Astrocyte (in vitro differentiated cells and primary cell): ENCODE measurements around the gene LRRC75A. TPM values are rescaled to one million over a fixed set of nuclear protein-coding genes. Genes with fewer than 3 reads are reported as not detected.
"Not testable (repeated sequence)": the region's sequence is repeated elsewhere in the genome, so short reads cannot be mapped to it uniquely, and the experiment has no call there.

ENCODE experiments used
- DNase-seq: peaks from one replicate; pipeline ENCODE4 v3.0.0-alpha.2; 2010; ENCODE audit warnings: low read depth
- FAIRE-seq: peaks from 2 replicates; lab custom pipeline; 2011; peaks lifted over from hg19 to GRCh38; lab: Jason Lieb, UNC
- H2AFZ ChIP-seq: 2 replicates; pipeline ENCODE4 v1.6.0; 2012; ENCODE audit warnings: low read depth, low read length, inconsistent platforms
- H3K27ac ChIP-seq: 2 replicates; pipeline ENCODE4 v1.5.1; 2011; ENCODE audit warnings: low read depth, low read length, inconsistent platforms
- H3K27me3 ChIP-seq: 2 replicates; pipeline ENCODE4 v1.6.0; 2011; ENCODE audit warnings: low read length, inconsistent platforms; ENCODE audit not compliant: insufficient read depth
- H3K36me3 ChIP-seq: 2 replicates; pipeline ENCODE4 v1.5.1; 2011; ENCODE audit warnings: low read length, inconsistent platforms; ENCODE audit not compliant: insufficient read depth
- H3K4me1 ChIP-seq: 2 replicates; pipeline ENCODE4 v1.5.1; 2011; ENCODE audit warnings: low read length, inconsistent platforms; ENCODE audit not compliant: insufficient read depth
- H3K4me2 ChIP-seq: 2 replicates; pipeline ENCODE4 v1.6.0; 2012; ENCODE audit warnings: low read length, inconsistent platforms
- H3K4me3 ChIP-seq: 2 replicates; pipeline ENCODE4 v1.5.1; 2011; ENCODE audit warnings: low read depth, mild to moderate bottlenecking, low read length, inconsistent platforms; ENCODE audit not compliant: insufficient read depth
- H3K79me2 ChIP-seq: 2 replicates; pipeline ENCODE4 v1.6.0; 2012; ENCODE audit warnings: mild to moderate bottlenecking, low read length, inconsistent platforms; ENCODE audit not compliant: insufficient read depth
- H3K9ac ChIP-seq: 2 replicates; pipeline ENCODE4 v1.6.0; 2012; ENCODE audit warnings: mild to moderate bottlenecking, low read length, inconsistent platforms
- H3K9me3 ChIP-seq: 2 replicates; pipeline ENCODE4 v1.5.1; 2012; ENCODE audit warnings: low read depth, mild to moderate bottlenecking, low read length, inconsistent platforms; ENCODE audit not compliant: insufficient read depth
- H4K20me1 ChIP-seq: 2 replicates; pipeline ENCODE4 v1.6.0; 2012; ENCODE audit warnings: low read length, inconsistent platforms; ENCODE audit not compliant: insufficient read depth
- H3K27ac Mint-ChIP-seq: one replicate; pipeline ENCODE4 v1.8.0; 2021; ENCODE audit warnings: mild to moderate bottlenecking, mixed read lengths; ENCODE audit not compliant: unreplicated experiment
- H3K27me3 Mint-ChIP-seq: one replicate; pipeline ENCODE4 v1.8.0; 2021; ENCODE audit warnings: low read depth, mixed read lengths; ENCODE audit not compliant: unreplicated experiment
- H3K36me3 Mint-ChIP-seq: one replicate; pipeline ENCODE4 v1.8.0; 2021; ENCODE audit warnings: low read depth, mixed read lengths; ENCODE audit not compliant: unreplicated experiment
- H3K4me1 Mint-ChIP-seq: one replicate; pipeline ENCODE4 v1.8.0; 2021; ENCODE audit warnings: low read depth, mixed read lengths; ENCODE audit not compliant: unreplicated experiment
- H3K4me3 Mint-ChIP-seq: one replicate; pipeline ENCODE4 v1.8.0; 2021; ENCODE audit warnings: mild to moderate bottlenecking, moderate library complexity, mixed read lengths; ENCODE audit not compliant: unreplicated experiment
- H3K9me3 Mint-ChIP-seq: one replicate; pipeline ENCODE4 v1.8.0; 2021; ENCODE audit warnings: mild to moderate bottlenecking, mixed read lengths; ENCODE audit not compliant: unreplicated experiment
- EZH2 ChIP-seq: IDR thresholded peaks from 2 replicates; pipeline ENCODE4 v1.6.1; 2012; ENCODE audit warnings: mild to moderate bottlenecking, low read length, inconsistent platforms; ENCODE audit not compliant: insufficient read depth
- total RNA-seq: library from RNA; stranded (reverse); gene quantifications from 2 replicates; pipeline ENCODE4 v1.2.1, GENCODE V29; 2021
- TF ChIP-seq, protein P1 (sequence below): IDR thresholded peaks from 2 replicates; pipeline ENCODE4 v1.5.1; 2011; ENCODE audit warnings: low read depth, mild to moderate bottlenecking, inconsistent platforms, low read length, moderate library complexity; ENCODE audit not compliant: insufficient read depth

Gene LRRC75A
- total RNA-seq, 1 donor from 2014 or later: 0.36 TPM

DNA sequence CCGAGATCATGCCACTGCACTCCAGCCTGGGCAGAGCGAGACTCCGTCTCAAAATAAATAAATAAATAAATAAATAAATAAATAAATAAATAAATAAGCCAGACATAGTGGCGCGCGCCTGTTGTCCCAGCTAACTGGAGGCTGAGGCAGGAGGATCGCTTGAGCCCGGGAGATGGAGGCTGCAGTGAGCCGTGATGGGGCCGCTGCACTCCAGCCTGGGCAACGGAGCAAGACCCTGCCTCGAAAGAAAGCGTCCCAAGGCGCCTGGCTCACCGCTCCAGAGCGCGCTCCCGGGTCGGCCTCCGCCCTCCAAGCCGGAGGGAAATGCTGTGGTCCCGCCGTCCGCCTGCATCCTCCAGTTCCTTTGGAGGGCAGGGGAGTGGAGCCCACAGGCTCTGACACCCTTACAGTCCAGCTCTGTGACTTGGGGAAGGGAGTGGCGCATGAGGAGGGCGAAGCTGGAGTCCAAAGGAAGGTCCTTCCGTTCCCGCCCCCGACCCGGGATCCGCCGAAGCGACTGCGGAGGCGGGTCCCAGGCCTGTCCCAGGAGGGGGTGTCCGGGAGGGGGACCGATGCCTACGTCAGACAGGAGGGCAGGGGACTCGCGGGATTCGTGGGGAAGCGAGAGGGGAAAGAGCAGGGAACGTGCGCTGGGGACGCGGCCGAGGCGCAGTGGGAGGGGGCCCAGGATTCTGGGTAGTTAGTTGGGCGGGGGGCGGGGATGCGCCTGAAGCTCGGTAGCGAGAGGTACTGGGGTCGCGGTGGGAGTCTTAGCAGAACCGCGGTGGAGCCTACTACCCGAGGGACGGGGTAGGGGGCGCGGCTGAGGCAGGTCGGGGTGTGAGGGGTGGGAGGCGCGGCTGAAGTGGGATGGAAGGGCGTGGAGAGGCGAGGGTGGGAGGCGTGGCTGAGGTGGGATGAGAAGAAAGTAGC lies 85.0 kb downstream of the LRRC75A start:
- Histone ChIP-seq H3K79me2 (no peaks in the 10 kb centered on the region), H3K9ac (peak overlapping the region; percentile 75), H3K27ac (no peak overlapping the region), H4K20me1 (no peaks in the 10 kb centered on the region), H3K27me3 (no peaks in the 10 kb centered on the region), H3K36me3 (no peaks in the 10 kb centered on the region), H3K9me3 (no peaks in the 10 kb centered on the region), H2AFZ (peak overlapping the region; percentile 99), H3K4me2 (peak overlapping the region; percentile 99), H3K4me3 (peak overlapping the region; percentile 71), H3K4me1 (peaks cover 5% of the 10 kb centered on the region)
- peaks cover 3% of the 10 kb centered on the region for H3K4me1 Mint-ChIP-seq
- H3K9me3 Mint-ChIP-seq: no peaks in the 10 kb centered on the region
- no peak overlapping the region for H3K27ac Mint-ChIP-seq
- H3K27me3 Mint-ChIP-seq: no peaks in the 10 kb centered on the region
- H3K4me3 Mint-ChIP-seq: peak overlapping the region; percentile 67
- peaks cover 2% of the 10 kb centered on the region for H3K36me3 Mint-ChIP-seq
- DNase-seq: peak; percentile 29
- no peak for TF ChIP-seq EZH2
- TF ChIP-seq, protein P1, sequence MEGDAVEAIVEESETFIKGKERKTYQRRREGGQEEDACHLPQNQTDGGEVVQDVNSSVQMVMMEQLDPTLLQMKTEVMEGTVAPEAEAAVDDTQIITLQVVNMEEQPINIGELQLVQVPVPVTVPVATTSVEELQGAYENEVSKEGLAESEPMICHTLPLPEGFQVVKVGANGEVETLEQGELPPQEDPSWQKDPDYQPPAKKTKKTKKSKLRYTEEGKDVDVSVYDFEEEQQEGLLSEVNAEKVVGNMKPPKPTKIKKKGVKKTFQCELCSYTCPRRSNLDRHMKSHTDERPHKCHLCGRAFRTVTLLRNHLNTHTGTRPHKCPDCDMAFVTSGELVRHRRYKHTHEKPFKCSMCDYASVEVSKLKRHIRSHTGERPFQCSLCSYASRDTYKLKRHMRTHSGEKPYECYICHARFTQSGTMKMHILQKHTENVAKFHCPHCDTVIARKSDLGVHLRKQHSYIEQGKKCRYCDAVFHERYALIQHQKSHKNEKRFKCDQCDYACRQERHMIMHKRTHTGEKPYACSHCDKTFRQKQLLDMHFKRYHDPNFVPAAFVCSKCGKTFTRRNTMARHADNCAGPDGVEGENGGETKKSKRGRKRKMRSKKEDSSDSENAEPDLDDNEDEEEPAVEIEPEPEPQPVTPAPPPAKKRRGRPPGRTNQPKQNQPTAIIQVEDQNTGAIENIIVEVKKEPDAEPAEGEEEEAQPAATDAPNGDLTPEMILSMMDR: no peak
- no peak for FAIRE-seq

DNA sequence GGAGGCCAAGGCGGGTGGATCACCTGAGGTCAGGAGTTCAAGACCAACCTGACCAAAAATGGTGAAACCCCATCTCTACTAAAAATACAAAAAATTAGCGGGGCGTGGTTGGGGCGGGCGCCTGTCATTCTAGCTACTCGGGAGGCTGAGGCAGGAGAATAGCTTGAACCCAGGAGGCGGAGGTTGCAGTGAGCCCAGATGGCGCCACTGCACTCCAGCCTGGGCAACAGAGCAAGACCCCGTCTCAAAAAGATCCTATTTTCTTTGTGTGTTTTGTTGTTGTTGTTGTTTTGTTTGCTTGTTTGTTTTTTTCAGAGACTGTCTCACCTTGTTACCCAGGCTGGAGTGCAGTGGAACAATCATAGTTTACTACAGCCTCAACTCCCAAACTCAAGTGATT lies 88.1 kb downstream of the LRRC75A start:
- not testable (repeated sequence) for H3K27ac Mint-ChIP-seq, H3K4me1 Mint-ChIP-seq, H2AFZ ChIP-seq, FAIRE-seq, H3K4me3 Mint-ChIP-seq, H3K4me2 ChIP-seq, H4K20me1 ChIP-seq, H3K9ac ChIP-seq, H3K27ac ChIP-seq, H3K9me3 Mint-ChIP-seq, H3K36me3 ChIP-seq, H3K4me1 ChIP-seq, DNase-seq, H3K4me3 ChIP-seq, H3K27me3 Mint-ChIP-seq, H3K27me3 ChIP-seq, H3K9me3 ChIP-seq, H3K36me3 Mint-ChIP-seq, H3K79me2 ChIP-seq

DNA sequence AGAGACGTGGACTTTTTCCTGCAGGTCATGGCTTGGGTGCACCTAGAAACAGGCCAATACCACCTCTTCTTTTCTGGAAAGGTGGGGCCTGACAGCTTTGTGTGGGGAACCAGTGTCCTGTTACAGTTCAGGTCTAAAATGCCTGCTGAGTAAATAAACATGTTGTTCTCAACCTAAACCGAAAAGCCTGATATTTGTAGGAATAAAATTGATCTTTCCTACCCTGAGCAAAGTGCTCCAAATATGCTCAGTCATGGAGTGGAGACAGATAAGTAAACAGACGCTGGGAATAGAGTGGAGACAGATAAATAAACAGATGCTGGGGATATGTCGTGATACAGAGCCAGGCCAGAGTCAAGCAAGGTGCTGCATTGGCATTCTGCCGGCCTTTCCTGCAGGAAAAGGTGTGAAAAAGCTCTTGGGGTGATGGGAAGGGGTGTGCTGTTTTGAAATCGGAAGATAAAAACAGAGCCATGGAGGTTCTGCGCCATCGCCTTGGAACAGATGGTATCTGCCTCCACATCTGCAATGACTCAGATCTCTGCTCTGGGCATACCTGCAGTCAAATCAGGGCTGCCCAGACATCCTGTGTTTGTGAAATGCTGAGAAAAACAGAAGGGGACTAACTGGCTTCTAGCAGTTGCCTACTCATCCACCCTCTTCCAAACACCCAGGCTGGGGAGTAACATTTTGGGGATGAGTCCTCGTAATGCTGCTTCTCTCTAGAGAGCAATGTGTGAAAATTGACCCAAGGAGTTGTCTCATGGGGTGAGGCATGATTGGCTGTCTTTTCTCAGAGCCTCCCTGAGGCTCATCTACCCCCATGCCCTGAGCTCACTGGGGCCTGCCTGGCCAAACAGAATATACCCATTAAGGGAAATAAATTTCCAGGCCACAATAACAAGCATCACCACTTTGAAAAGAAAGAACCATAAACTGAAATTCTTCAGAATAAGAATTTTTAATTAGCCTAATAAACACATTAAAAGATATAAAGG lies 93.4 kb downstream of the LRRC75A start:
- no peak overlapping the region for H3K4me3 Mint-ChIP-seq

DNA sequence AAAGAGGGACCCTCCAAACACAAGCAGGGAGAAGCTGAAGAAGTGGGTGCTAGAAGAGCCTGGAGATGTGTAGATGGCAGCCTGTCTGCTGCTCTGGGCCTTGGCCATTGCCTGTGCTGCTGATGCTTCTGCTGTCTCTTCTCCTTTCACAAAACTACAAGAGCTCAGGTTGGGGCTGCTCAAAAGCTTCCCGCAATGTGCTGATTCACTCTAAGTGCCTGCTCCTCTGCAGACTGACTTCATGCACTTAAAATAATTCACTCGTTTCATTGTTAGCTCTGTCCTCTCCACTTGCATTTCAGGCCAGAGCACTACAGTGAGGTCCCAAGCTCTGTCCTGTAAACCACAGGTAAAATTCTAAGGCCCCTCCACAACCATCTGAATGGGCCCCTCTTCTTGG lies 95.3 kb downstream of the LRRC75A start:
- not testable (repeated sequence) for H4K20me1 ChIP-seq, H3K79me2 ChIP-seq, H2AFZ ChIP-seq, H3K36me3 ChIP-seq, H3K4me2 ChIP-seq, H3K36me3 Mint-ChIP-seq, H3K9me3 Mint-ChIP-seq, H3K4me3 Mint-ChIP-seq, H3K4me1 ChIP-seq, FAIRE-seq, H3K4me3 ChIP-seq, H3K9ac ChIP-seq, H3K27ac ChIP-seq, H3K9me3 ChIP-seq, H3K27me3 Mint-ChIP-seq, H3K27me3 ChIP-seq, DNase-seq
- Mint-ChIP-seq H3K4me1 (peaks cover 14% of the 10 kb centered on the region), H3K27ac (peak overlapping the region; percentile 41)

More for the DNA sequence above, 93.4 kb downstream of the LRRC75A start:
- no peaks in the 10 kb centered on the region for H3K9me3 ChIP-seq
- TF ChIP-seq EZH2: no peak
- TF ChIP-seq, protein P1: no peak
- no peak overlapping the region for H3K4me3 ChIP-seq
- H3K27me3 Mint-ChIP-seq: peaks cover 2% of the 10 kb centered on the region
- no peak overlapping the region for H3K9ac ChIP-seq
- peaks cover 14% of the 10 kb centered on the region for H3K4me1 Mint-ChIP-seq
- no peak overlapping the region for H3K27ac Mint-ChIP-seq
- H3K4me1 ChIP-seq: no peaks in the 10 kb centered on the region
- H3K9me3 Mint-ChIP-seq: no peaks in the 10 kb centered on the region
- H3K36me3 ChIP-seq: no peaks in the 10 kb centered on the region
- H3K27ac ChIP-seq: no peak overlapping the region
- no peak for DNase-seq
- no peaks in the 10 kb centered on the region for H3K79me2 ChIP-seq
- no peaks in the 10 kb centered on the region for H3K36me3 Mint-ChIP-seq
- no peak for FAIRE-seq
- H2AFZ ChIP-seq: no peak overlapping the region
- H4K20me1 ChIP-seq: no peaks in the 10 kb centered on the region
- no peak overlapping the region for H3K4me2 ChIP-seq
- no peaks in the 10 kb centered on the region for H3K27me3 ChIP-seq
